Measurements from ENCODE around the gene TCEANC2. TPM values are rescaled to one million over a fixed set of nuclear protein-coding genes. Genes with fewer than 3 reads are reported as not detected.

TCEANC2 gene
- total RNA-seq, 1 experiment from 2014 or later: 1.9 TPM

- no TSS peak for BruUV-seq (replicated peaks)
- POLR2A ChIA-PET: no interaction called here
Observed at GRCh38 chr1:54134295-54134694, 80.9 kb downstream of the TCEANC2 start.

GRCh38 chr1:54135436-54136120, 82.2 kb downstream of the TCEANC2 start:
- no peaks in the 10 kb centered on the region for H3K27me3 Mint-ChIP-seq (ENCODE audit: insufficient read depth, unreplicated experiment)
- no TSS peak for BruUV-seq (replicated peaks)
- peaks cover 14% of the 10 kb centered on the region for H3K4me1 Mint-ChIP-seq (ENCODE audit: low read depth, unreplicated experiment)
- POLR2A ChIA-PET: no interaction called here
- H3K9me3 ChIP-seq: no peaks in the 10 kb centered on the region
- TF ChIP-seq CTCF (IDR thresholded peaks at IDR 0.05; ENCODE audit: insufficient read depth in 1 of 2, low read depth in 1 of 2, low read length in 1 of 2, severe bottlenecking in 1 of 2, unreplicated experiment in 1 of 2): no peak
- intact Hi-C loops (cut with micrococcal nuclease; ENCODE audit: unreplicated experiment): no loop called here
- H3K27ac Mint-ChIP-seq (ENCODE audit: unreplicated experiment): peak overlapping the region; percentile 76
- no peaks in the 10 kb centered on the region for H3K36me3 Mint-ChIP-seq (ENCODE audit: insufficient read depth, unreplicated experiment)
- H3K27me3 ChIP-seq (replicated peaks; ENCODE audit: control insufficient read depth, insufficient read depth, low read length): no peaks in the 10 kb centered on the region
- H3K9me3 Mint-ChIP-seq (ENCODE audit: unreplicated experiment): no peaks in the 10 kb centered on the region
- no peak overlapping the region for H3K4me3 Mint-ChIP-seq (ENCODE audit: unreplicated experiment)
- CTCF ChIA-PET: interaction anchor here (1.1 to 1.2 kb wide), 2 partner anchors 12 to 14 kb away, joined by 3 to 4 read pairs; no protein-coding TSS in a partner anchor
- no peak for DNase-seq
- no peaks in the 10 kb centered on the region for H3K36me3 ChIP-seq (ENCODE audit: control insufficient read depth, insufficient read depth, low read length)
- peaks cover 13% of the 10 kb centered on the region for H3K4me1 ChIP-seq
- no peak overlapping the region for H3K4me3 ChIP-seq (ENCODE audit: low read depth, low read length)

More at GRCh38 chr1:54134295-54134694, 80.9 kb downstream of the TCEANC2 start:
- Mint-ChIP-seq H3K9me3 (ENCODE audit: unreplicated experiment) (no peaks in the 10 kb centered on the region), H3K27ac (ENCODE audit: unreplicated experiment) (no peak overlapping the region), H3K4me1 (ENCODE audit: low read depth, unreplicated experiment) (peaks cover 14% of the 10 kb centered on the region), H3K27me3 (ENCODE audit: insufficient read depth, unreplicated experiment) (peaks cover 3% of the 10 kb centered on the region), H3K36me3 (ENCODE audit: insufficient read depth, unreplicated experiment) (no peaks in the 10 kb centered on the region), H3K4me3 (ENCODE audit: unreplicated experiment) (no peak overlapping the region)
- Histone ChIP-seq H3K4me3 (ENCODE audit: low read depth, low read length) (no peak overlapping the region), H3K36me3 (ENCODE audit: control insufficient read depth, insufficient read depth, low read length) (no peaks in the 10 kb centered on the region), H3K27me3 (replicated peaks; ENCODE audit: control insufficient read depth, insufficient read depth, low read length) (no peaks in the 10 kb centered on the region), H3K9me3 (no peaks in the 10 kb centered on the region), H3K4me1 (peaks cover 13% of the 10 kb centered on the region)
- DNase-seq: no peak
- no peak for TF ChIP-seq CTCF (IDR thresholded peaks at IDR 0.05; ENCODE audit: insufficient read depth in 1 of 2, low read depth in 1 of 2, low read length in 1 of 2, severe bottlenecking in 1 of 2, unreplicated experiment in 1 of 2)
- CTCF ChIA-PET: no interaction called here
- intact Hi-C loops (cut with micrococcal nuclease; ENCODE audit: unreplicated experiment): no loop called here

GRCh38 chr1:54136269-54136896, 83.0 kb downstream of the TCEANC2 start:
- no peaks in the 10 kb centered on the region for H3K27me3 ChIP-seq (replicated peaks; ENCODE audit: control insufficient read depth, insufficient read depth, low read length)
- no peak for DNase-seq
- ChIA-PET POLR2A (interaction anchor here (1.0 kb wide), 1 partner anchor 64 kb away, joined by 4 read pairs; the partner anchor contains the start of genes CYB5RL and MRPL37), CTCF (interaction anchor here (1.1 kb wide), 1 partner anchor 13 kb away, joined by 3 read pairs; no protein-coding TSS in a partner anchor)
- H3K4me3 Mint-ChIP-seq (ENCODE audit: unreplicated experiment): no peak overlapping the region
- peaks cover 13% of the 10 kb centered on the region for H3K4me1 ChIP-seq
- H3K27me3 Mint-ChIP-seq (ENCODE audit: insufficient read depth, unreplicated experiment): no peaks in the 10 kb centered on the region
- intact Hi-C loops (cut with micrococcal nuclease; ENCODE audit: unreplicated experiment): no loop called here
- peak overlapping the region; percentile 76 for H3K27ac Mint-ChIP-seq (ENCODE audit: unreplicated experiment)
- no peaks in the 10 kb centered on the region for H3K36me3 Mint-ChIP-seq (ENCODE audit: insufficient read depth, unreplicated experiment)
- TF ChIP-seq CTCF (IDR thresholded peaks at IDR 0.05; ENCODE audit: insufficient read depth in 1 of 2, low read depth in 1 of 2, low read length in 1 of 2, severe bottlenecking in 1 of 2, unreplicated experiment in 1 of 2): no peak
- peaks cover 14% of the 10 kb centered on the region for H3K4me1 Mint-ChIP-seq (ENCODE audit: low read depth, unreplicated experiment)
- H3K36me3 ChIP-seq (ENCODE audit: control insufficient read depth, insufficient read depth, low read length): no peaks in the 10 kb centered on the region
- H3K4me3 ChIP-seq (ENCODE audit: low read depth, low read length): no peak overlapping the region
- H3K9me3 Mint-ChIP-seq (ENCODE audit: unreplicated experiment): no peaks in the 10 kb centered on the region
- H3K9me3 ChIP-seq: no peaks in the 10 kb centered on the region
- no TSS peak for BruUV-seq (replicated peaks)

Measured in Caco-2 (cell line).